ENCODE data around the gene SCAMP4.
"Not testable (repeated sequence)": the region's sequence is repeated elsewhere in the genome, so short reads cannot be mapped to it uniquely, and the experiment has no call there.

SCAMP4 gene

GRCh38 chr19:1874554-1875185, 30.5 kb upstream of the SCAMP4 start:
- peak; percentile 23 for ATAC-seq
- TF ChIP-seq ISL1 (CRISPR knock-in tag; IDR thresholded peaks at IDR 0.05) (no peak), TOX (CRISPR knock-in tag; IDR thresholded peaks at IDR 0.05; ENCODE audit: borderline replicate concordance) (no peak), RARB (CRISPR knock-in tag; IDR thresholded peaks at IDR 0.05) (no peak), ZNF8 (CRISPR knock-in tag; IDR thresholded peaks at IDR 0.05) (no peak), BACH2 (CRISPR knock-in tag; IDR thresholded peaks at IDR 0.05; ENCODE audit: borderline replicate concordance) (no peak), ZFP30 (CRISPR knock-in tag; IDR thresholded peaks at IDR 0.05) (no peak), ZNF565 (CRISPR knock-in tag; conservative IDR thresholded peaks at IDR 0.05; ENCODE audit: low read depth) (no peak), PATZ1 (CRISPR knock-in tag; IDR thresholded peaks at IDR 0.05; ENCODE audit: borderline replicate concordance) (no peak), ZFP3 (CRISPR knock-in tag; IDR thresholded peaks at IDR 0.05) (no peak), CSRNP3 (CRISPR knock-in tag; IDR thresholded peaks at IDR 0.05) (no peak), ZC3H10 (CRISPR knock-in tag; IDR thresholded peaks at IDR 0.05) (no peak), GLIS3 (CRISPR knock-in tag; IDR thresholded peaks at IDR 0.05) (no peak)

GRCh38 chr19:1875265-1875645, 29.9 kb upstream of the SCAMP4 start:
- peak; percentile 9 for ATAC-seq

- TF ChIP-seq ISL1 (CRISPR knock-in tag; IDR thresholded peaks at IDR 0.05): no peak
- TF ChIP-seq ZFP3 (CRISPR knock-in tag; IDR thresholded peaks at IDR 0.05): 0 out of 2 replicates have a peak, but pooled peaks have one; percentile 11
- no peak; the same call in 1 of the 2 replicates for TF ChIP-seq GLIS3 (CRISPR knock-in tag; IDR thresholded peaks at IDR 0.05)
- TF ChIP-seq ZNF565 (CRISPR knock-in tag; conservative IDR thresholded peaks at IDR 0.05; ENCODE audit: low read depth): no peak
- peak; percentile 95 for ATAC-seq
Measured at GRCh38 chr19:1875646-1876495, 29.3 kb upstream of the SCAMP4 start.

GRCh38 chr19:1876496-1877279, 28.5 kb upstream of the SCAMP4 start:
- ATAC-seq: peak; percentile 25; the same call in 2 of the 3 replicates

- ATAC-seq: not testable (repeated sequence)
Measured at GRCh38 chr19:1877280-1877660, 27.9 kb upstream of the SCAMP4 start.

- ATAC-seq: not testable (repeated sequence)
Measured at GRCh38 chr19:1878583-1878982, 26.6 kb upstream of the SCAMP4 start.

- not testable (repeated sequence) for ATAC-seq
Measured at GRCh38 chr19:1879982-1880381, 25.2 kb upstream of the SCAMP4 start.

GRCh38 chr19:1880611-1881392, 24.4 kb upstream of the SCAMP4 start:
- no peak for ATAC-seq
- no peak for TF ChIP-seq CSRNP3 (CRISPR knock-in tag; IDR thresholded peaks at IDR 0.05)
- TF ChIP-seq RARB (CRISPR knock-in tag; IDR thresholded peaks at IDR 0.05): no peak
- TF ChIP-seq ZFP3 (CRISPR knock-in tag; IDR thresholded peaks at IDR 0.05): no peak
- no peak for TF ChIP-seq ZNF565 (CRISPR knock-in tag; conservative IDR thresholded peaks at IDR 0.05; ENCODE audit: low read depth)
- no peak for TF ChIP-seq ZNF8 (CRISPR knock-in tag; IDR thresholded peaks at IDR 0.05)
- TF ChIP-seq ZC3H10 (CRISPR knock-in tag; IDR thresholded peaks at IDR 0.05): no peak
- TF ChIP-seq CREB5 (CRISPR knock-in tag; IDR thresholded peaks at IDR 0.05; ENCODE audit: low read depth): no peak
- TF ChIP-seq TCF4 (CRISPR knock-in tag; IDR thresholded peaks at IDR 0.05; ENCODE audit: borderline replicate concordance): no peak
- TF ChIP-seq ARNTL (CRISPR knock-in tag; IDR thresholded peaks at IDR 0.05; ENCODE audit: borderline replicate concordance, low read depth): no peak
- no peak for TF ChIP-seq GLIS3 (CRISPR knock-in tag; IDR thresholded peaks at IDR 0.05)
- no peak for TF ChIP-seq TOX (CRISPR knock-in tag; IDR thresholded peaks at IDR 0.05; ENCODE audit: borderline replicate concordance)
- TF ChIP-seq BACH2 (CRISPR knock-in tag; IDR thresholded peaks at IDR 0.05; ENCODE audit: borderline replicate concordance): no peak
